Measurements from ENCODE around the gene NANOS3. TPM values are rescaled to one million over a fixed set of nuclear protein-coding genes. Genes with fewer than 3 reads are reported as not detected.

Gene NANOS3
- total and polyA plus RNA-seq, 2 of the 13 experiments (the other 11 are each of a cell fraction or from before 2014, with no cell fraction given) = 0.21 TPM; not detected in 1

- TF ChIP-seq TGIF2 (CRISPR knock-in tag; IDR thresholded peaks at IDR 0.05) = no peak
- TF ChIP-seq ZNF879 (CRISPR knock-in tag; IDR thresholded peaks at IDR 0.05) = no peak
- TF ChIP-seq, protein P1, sequence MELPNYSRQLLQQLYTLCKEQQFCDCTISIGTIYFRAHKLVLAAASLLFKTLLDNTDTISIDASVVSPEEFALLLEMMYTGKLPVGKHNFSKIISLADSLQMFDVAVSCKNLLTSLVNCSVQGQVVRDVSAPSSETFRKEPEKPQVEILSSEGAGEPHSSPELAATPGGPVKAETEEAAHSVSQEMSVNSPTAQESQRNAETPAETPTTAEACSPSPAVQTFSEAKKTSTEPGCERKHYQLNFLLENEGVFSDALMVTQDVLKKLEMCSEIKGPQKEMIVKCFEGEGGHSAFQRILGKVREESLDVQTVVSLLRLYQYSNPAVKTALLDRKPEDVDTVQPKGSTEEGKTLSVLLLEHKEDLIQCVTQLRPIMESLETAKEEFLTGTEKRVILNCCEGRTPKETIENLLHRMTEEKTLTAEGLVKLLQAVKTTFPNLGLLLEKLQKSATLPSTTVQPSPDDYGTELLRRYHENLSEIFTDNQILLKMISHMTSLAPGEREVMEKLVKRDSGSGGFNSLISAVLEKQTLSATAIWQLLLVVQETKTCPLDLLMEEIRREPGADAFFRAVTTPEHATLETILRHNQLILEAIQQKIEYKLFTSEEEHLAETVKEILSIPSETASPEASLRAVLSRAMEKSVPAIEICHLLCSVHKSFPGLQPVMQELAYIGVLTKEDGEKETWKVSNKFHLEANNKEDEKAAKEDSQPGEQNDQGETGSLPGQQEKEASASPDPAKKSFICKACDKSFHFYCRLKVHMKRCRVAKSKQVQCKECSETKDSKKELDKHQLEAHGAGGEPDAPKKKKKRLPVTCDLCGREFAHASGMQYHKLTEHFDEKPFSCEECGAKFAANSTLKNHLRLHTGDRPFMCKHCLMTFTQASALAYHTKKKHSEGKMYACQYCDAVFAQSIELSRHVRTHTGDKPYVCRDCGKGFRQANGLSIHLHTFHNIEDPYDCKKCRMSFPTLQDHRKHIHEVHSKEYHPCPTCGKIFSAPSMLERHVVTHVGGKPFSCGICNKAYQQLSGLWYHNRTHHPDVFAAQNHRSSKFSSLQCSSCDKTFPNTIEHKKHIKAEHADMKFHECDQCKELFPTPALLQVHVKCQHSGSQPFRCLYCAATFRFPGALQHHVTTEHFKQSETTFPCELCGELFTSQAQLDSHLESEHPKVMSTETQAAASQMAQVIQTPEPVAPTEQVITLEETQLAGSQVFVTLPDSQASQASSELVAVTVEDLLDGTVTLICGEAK (IDR thresholded peaks at IDR 0.05) = no peak
- TF ChIP-seq, protein P1 (CRISPR knock-in tag; IDR thresholded peaks at IDR 0.05) = 0 out of 2 replicates have a peak, but pooled peaks have one; percentile 31
- TF ChIP-seq TOE1 (CRISPR knock-in tag; IDR thresholded peaks at IDR 0.05) = no peak
- no peak for TF ChIP-seq AHR (CRISPR knock-in tag; IDR thresholded peaks at IDR 0.05)
- TF ChIP-seq SOX6 (IDR thresholded peaks at IDR 0.05) = no peak
- TF ChIP-seq SOX6 (CRISPR knock-in tag; IDR thresholded peaks at IDR 0.05) = no peak
- no peak for TF ChIP-seq NR2C2 (CRISPR knock-in tag; IDR thresholded peaks at IDR 0.05; ENCODE audit: borderline replicate concordance)
- no peak for TF ChIP-seq ARID5B (CRISPR knock-in tag; IDR thresholded peaks at IDR 0.05)
- no peak for TF ChIP-seq ZNF10 (CRISPR knock-in tag; IDR thresholded peaks at IDR 0.05; ENCODE audit: borderline replicate concordance, low read depth)
- no peak for TF ChIP-seq MBD4 (IDR thresholded peaks at IDR 0.05; ENCODE audit: borderline replicate concordance, low read length)
- TF ChIP-seq SMARCC2 (IDR thresholded peaks at IDR 0.05) = no peak
- TF ChIP-seq NRL (CRISPR knock-in tag; IDR thresholded peaks at IDR 0.05; ENCODE audit: borderline replicate concordance) = 0 out of 2 replicates have a peak, but pooled peaks have one; percentile 35
- TF ChIP-seq, protein P2, sequence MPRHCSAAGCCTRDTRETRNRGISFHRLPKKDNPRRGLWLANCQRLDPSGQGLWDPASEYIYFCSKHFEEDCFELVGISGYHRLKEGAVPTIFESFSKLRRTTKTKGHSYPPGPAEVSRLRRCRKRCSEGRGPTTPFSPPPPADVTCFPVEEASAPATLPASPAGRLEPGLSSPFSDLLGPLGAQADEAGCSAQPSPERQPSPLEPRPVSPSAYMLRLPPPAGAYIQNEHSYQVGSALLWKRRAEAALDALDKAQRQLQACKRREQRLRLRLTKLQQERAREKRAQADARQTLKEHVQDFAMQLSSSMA (CRISPR knock-in tag; IDR thresholded peaks at IDR 0.05) = no peak
- TF ChIP-seq CHD2 (IDR thresholded peaks at IDR 0.05; ENCODE audit: low read depth, low read length) = no peak
- no peak for TF ChIP-seq ZNF230 (CRISPR knock-in tag; IDR thresholded peaks at IDR 0.05)
Observed at GRCh38 chr19:13841086-13841961, 35.6 kb upstream of the NANOS3 start (continued).

All from HepG2 (cell line).